ENCODE measurements around the gene NUDT14.

Gene NUDT14

GRCh38 chr14:105220699-105221597 lies 39.8 kb upstream of the NUDT14 start:
- no peaks in the 10 kb centered on the region for H3K4me1 ChIP-seq (ENCODE audit: control insufficient read depth, insufficient read depth, low read length)
- no peak overlapping the region for H3K9ac ChIP-seq (ENCODE audit: low read depth, low read length)
- peaks cover 14% of the 10 kb centered on the region for H3K36me3 ChIP-seq (ENCODE audit: control insufficient read depth, insufficient read depth, low read length)
- no peak overlapping the region for H3K4me3 ChIP-seq (ENCODE audit: low read depth, low read length)
- H3K27me3 ChIP-seq (ENCODE audit: control insufficient read depth, insufficient read depth, low read length): no peaks in the 10 kb centered on the region
- H3K9me3 ChIP-seq (ENCODE audit: control insufficient read depth, insufficient read depth, low read length): no peaks in the 10 kb centered on the region
- no peak overlapping the region for H3K27ac ChIP-seq (ENCODE audit: low read depth, low read length)

- Histone ChIP-seq H3K36me3 (ENCODE audit: control insufficient read depth, insufficient read depth, low read length) (peaks cover 14% of the 10 kb centered on the region), H3K4me3 (ENCODE audit: low read depth, low read length) (no peak overlapping the region), H3K4me1 (ENCODE audit: control insufficient read depth, insufficient read depth, low read length) (no peaks in the 10 kb centered on the region), H3K27me3 (ENCODE audit: control insufficient read depth, insufficient read depth, low read length) (no peaks in the 10 kb centered on the region), H3K9me3 (ENCODE audit: control insufficient read depth, insufficient read depth, low read length) (no peaks in the 10 kb centered on the region), H3K27ac (ENCODE audit: low read depth, low read length) (no peak overlapping the region), H3K9ac (ENCODE audit: low read depth, low read length) (no peak overlapping the region)
These were observed 38.6 kb upstream of the NUDT14 start for GRCh38 chr14:105219753-105220152.

- H3K27me3 ChIP-seq (ENCODE audit: control insufficient read depth, insufficient read depth, low read length): no peaks in the 10 kb centered on the region
- peaks cover 14% of the 10 kb centered on the region for H3K36me3 ChIP-seq (ENCODE audit: control insufficient read depth, insufficient read depth, low read length)
- no peak overlapping the region for H3K9ac ChIP-seq (ENCODE audit: low read depth, low read length)
- no peaks in the 10 kb centered on the region for H3K4me1 ChIP-seq (ENCODE audit: control insufficient read depth, insufficient read depth, low read length)
- H3K27ac ChIP-seq (ENCODE audit: low read depth, low read length): no peak overlapping the region
- no peaks in the 10 kb centered on the region for H3K9me3 ChIP-seq (ENCODE audit: control insufficient read depth, insufficient read depth, low read length)
- H3K4me3 ChIP-seq (ENCODE audit: low read depth, low read length): no peak overlapping the region
These were observed 38.0 kb upstream of the NUDT14 start for GRCh38 chr14:105219043-105219612.

DNA sequence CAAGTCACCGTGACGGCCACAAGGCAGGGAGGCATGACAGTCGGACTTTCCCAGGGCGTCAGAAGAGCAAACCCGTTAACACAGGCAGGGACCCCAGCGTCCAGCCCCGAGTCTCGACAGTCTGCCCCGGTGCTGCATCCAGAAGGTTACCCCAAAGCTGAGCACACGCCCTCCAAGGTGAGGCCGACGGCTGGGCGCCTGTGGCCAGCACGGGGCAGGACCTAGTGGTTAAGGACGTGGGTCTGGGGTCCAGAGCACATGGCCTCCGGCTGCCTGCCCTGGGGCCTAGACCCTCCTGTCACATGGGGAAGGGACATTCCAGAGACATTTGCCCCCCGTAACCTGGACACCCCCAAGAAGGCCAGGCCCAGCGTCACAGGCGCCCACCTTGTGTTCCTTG lies 37.5 kb upstream of the NUDT14 start:
- Histone ChIP-seq H3K27ac (ENCODE audit: low read depth, low read length) (no peak overlapping the region), H3K36me3 (ENCODE audit: control insufficient read depth, insufficient read depth, low read length) (peaks cover 14% of the 10 kb centered on the region), H3K9me3 (ENCODE audit: control insufficient read depth, insufficient read depth, low read length) (no peaks in the 10 kb centered on the region), H3K4me1 (ENCODE audit: control insufficient read depth, insufficient read depth, low read length) (no peaks in the 10 kb centered on the region), H3K9ac (ENCODE audit: low read depth, low read length) (no peak overlapping the region), H3K4me3 (ENCODE audit: low read depth, low read length) (no peak overlapping the region), H3K27me3 (ENCODE audit: control insufficient read depth, insufficient read depth, low read length) (no peaks in the 10 kb centered on the region)

DNA sequence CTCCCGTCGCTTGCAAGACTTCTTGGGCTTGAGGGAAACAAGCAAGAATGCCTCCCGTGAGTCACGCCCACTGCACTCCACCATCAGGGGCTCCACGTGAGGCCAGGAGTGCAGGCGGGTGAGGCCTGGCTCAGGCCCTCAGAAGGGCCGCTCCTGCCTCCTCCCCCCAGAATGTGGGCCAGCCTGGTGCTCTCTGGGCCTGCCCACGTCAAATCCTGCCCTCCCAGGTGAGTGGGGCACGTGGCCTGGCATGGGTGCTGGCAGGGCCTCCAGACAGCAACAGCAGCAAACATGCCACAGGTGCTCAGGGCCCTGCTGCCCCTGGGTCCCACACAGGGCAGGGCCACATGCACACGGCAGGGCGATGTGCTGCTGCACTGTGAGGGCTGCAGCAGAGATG lies 36.7 kb upstream of the NUDT14 start:
- Histone ChIP-seq H3K9ac (ENCODE audit: low read depth, low read length) (no peak overlapping the region), H3K9me3 (ENCODE audit: control insufficient read depth, insufficient read depth, low read length) (no peaks in the 10 kb centered on the region), H3K4me1 (ENCODE audit: control insufficient read depth, insufficient read depth, low read length) (no peaks in the 10 kb centered on the region), H3K36me3 (ENCODE audit: control insufficient read depth, insufficient read depth, low read length) (peaks cover 14% of the 10 kb centered on the region), H3K27ac (ENCODE audit: low read depth, low read length) (no peak overlapping the region), H3K27me3 (ENCODE audit: control insufficient read depth, insufficient read depth, low read length) (no peaks in the 10 kb centered on the region), H3K4me3 (ENCODE audit: low read depth, low read length) (no peak overlapping the region)

DNA sequence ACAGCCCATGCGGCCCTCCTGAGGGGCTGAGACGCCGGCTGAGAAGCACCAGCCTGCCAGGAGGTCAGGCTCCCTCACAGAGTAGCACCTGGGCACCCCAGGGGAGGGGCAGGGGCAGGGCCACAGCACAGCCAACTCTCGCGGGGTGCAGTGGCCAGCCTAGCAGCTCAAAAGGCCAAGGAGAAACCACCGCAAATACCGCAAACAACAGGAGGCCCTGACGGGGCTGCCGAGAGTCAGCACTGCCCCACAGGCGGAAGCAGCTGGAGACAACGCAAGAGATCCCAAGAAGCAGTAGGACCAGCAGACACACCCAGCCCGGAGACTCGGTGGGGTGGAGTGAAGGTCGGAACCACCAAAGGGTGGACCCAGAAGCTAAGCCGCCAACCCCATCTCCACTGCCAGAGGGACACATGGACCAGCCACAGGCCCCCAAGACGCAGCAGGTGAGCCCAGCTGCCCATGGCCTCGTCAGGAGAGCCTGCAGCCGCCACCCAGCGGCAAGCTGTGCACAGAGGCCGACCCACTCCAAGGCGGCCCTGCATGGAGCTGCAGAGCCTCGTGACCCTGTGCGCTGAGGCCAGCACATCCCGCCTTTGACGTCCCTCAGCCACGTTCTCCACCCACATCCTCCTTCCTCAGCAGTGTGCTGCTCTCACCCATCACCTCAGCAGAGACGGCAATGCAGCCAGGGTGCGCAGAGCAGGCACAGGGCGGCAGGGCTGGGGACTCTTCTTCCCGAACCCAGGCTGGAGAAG lies 35.6 kb upstream of the NUDT14 start:
- Histone ChIP-seq H3K9me3 (ENCODE audit: control insufficient read depth, insufficient read depth, low read length) (no peaks in the 10 kb centered on the region), H3K27ac (ENCODE audit: low read depth, low read length) (no peak overlapping the region), H3K27me3 (ENCODE audit: control insufficient read depth, insufficient read depth, low read length) (no peaks in the 10 kb centered on the region), H3K4me3 (ENCODE audit: low read depth, low read length) (no peak overlapping the region), H3K36me3 (ENCODE audit: control insufficient read depth, insufficient read depth, low read length) (peaks cover 14% of the 10 kb centered on the region), H3K4me1 (ENCODE audit: control insufficient read depth, insufficient read depth, low read length) (no peaks in the 10 kb centered on the region), H3K9ac (ENCODE audit: low read depth, low read length) (no peak overlapping the region)

GRCh38 chr14:105215602-105216001 lies 34.5 kb upstream of the NUDT14 start:
- no peak overlapping the region for H3K9ac ChIP-seq (ENCODE audit: low read depth, low read length)
- no peak overlapping the region for H3K4me3 ChIP-seq (ENCODE audit: low read depth, low read length)
- no peaks in the 10 kb centered on the region for H3K27me3 ChIP-seq (ENCODE audit: control insufficient read depth, insufficient read depth, low read length)
- peaks cover 11% of the 10 kb centered on the region for H3K36me3 ChIP-seq (ENCODE audit: control insufficient read depth, insufficient read depth, low read length)
- H3K4me1 ChIP-seq (ENCODE audit: control insufficient read depth, insufficient read depth, low read length): no peaks in the 10 kb centered on the region
- no peak overlapping the region for H3K27ac ChIP-seq (ENCODE audit: low read depth, low read length)
- H3K9me3 ChIP-seq (ENCODE audit: control insufficient read depth, insufficient read depth, low read length): no peaks in the 10 kb centered on the region

- Histone ChIP-seq H3K4me3 (ENCODE audit: low read depth, low read length) (no peak overlapping the region), H3K9ac (ENCODE audit: low read depth, low read length) (no peak overlapping the region), H3K36me3 (ENCODE audit: control insufficient read depth, insufficient read depth, low read length) (peaks cover 11% of the 10 kb centered on the region), H3K9me3 (ENCODE audit: control insufficient read depth, insufficient read depth, low read length) (no peaks in the 10 kb centered on the region), H3K27me3 (ENCODE audit: control insufficient read depth, insufficient read depth, low read length) (no peaks in the 10 kb centered on the region), H3K4me1 (ENCODE audit: control insufficient read depth, insufficient read depth, low read length) (no peaks in the 10 kb centered on the region), H3K27ac (ENCODE audit: low read depth, low read length) (no peak overlapping the region)
These were observed 33.3 kb upstream of the NUDT14 start for GRCh38 chr14:105214324-105214915.

DNA sequence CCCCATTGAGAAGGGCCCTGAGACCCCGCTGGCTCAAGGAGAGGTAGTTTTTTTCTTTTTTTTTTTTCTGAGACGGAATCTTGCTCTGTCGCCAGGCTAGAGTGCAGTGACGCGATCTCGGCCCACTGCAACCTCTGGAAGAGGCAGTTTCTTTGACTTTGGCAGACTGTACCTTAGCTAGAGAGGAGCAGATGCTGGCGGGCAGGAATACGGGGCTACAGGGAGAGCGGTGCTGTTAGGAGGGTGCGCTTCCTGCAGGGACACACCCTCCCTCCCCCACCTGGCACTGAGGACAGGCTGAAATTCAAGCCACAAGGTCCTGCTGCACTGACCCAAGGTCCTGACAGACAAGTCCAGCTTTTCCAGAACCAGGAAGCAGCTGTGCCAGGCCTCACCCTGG lies 32.2 kb upstream of the NUDT14 start:
- H3K4me3 ChIP-seq (ENCODE audit: low read depth, low read length): no peak overlapping the region
- no peak overlapping the region for H3K9ac ChIP-seq (ENCODE audit: low read depth, low read length)
- peaks cover 4% of the 10 kb centered on the region for H3K36me3 ChIP-seq (ENCODE audit: control insufficient read depth, insufficient read depth, low read length)
- no peak overlapping the region for H3K27ac ChIP-seq (ENCODE audit: low read depth, low read length)
- H3K4me1 ChIP-seq (ENCODE audit: control insufficient read depth, insufficient read depth, low read length): no peaks in the 10 kb centered on the region
- H3K9me3 ChIP-seq (ENCODE audit: control insufficient read depth, insufficient read depth, low read length): no peaks in the 10 kb centered on the region
- H3K27me3 ChIP-seq (ENCODE audit: control insufficient read depth, insufficient read depth, low read length): no peaks in the 10 kb centered on the region

DNA sequence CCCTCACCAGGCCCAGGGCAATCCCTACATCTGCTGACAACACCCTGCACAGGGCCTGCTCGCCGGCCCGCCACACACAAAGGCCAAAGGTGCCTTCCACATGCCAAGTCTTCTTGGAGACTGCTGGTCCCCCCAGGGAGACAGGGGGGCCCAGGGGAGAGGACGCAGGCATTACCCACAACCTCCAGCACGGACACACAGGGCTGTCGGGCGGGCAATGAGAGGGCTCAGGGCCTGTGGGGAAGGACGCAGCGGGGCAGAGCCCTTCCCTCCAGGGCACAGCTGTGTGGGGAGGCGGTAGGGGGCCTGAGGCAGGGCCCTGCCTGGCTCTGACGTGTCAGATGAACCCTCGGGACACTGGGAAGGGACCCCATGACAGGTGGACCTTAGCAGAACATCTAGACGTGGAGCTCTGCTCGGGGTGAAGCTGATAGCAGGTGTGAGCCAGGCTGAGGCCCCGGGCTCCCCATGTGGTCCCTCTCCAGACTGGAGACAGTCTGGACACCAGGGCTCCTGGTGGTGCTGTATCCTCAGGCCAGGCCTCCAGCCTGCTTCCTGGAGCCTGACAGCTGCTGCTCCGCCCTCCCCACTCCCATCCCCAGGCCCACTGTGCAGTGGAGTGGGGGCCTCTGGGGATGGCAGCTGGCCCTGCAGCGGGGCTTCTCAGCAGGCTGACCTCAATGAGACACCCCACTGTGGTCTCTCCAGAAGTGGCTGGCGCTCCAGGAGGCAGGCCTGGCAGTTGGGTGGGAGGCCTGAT lies 31.6 kb upstream of the NUDT14 start:
- H3K27ac ChIP-seq (ENCODE audit: low read depth, low read length): no peak overlapping the region
- H3K36me3 ChIP-seq (ENCODE audit: control insufficient read depth, insufficient read depth, low read length): no peaks in the 10 kb centered on the region

More for the DNA sequence above, 31.6 kb upstream of the NUDT14 start:
- Histone ChIP-seq H3K9me3 (ENCODE audit: control insufficient read depth, insufficient read depth, low read length) (no peaks in the 10 kb centered on the region), H3K9ac (ENCODE audit: low read depth, low read length) (no peak overlapping the region), H3K27me3 (ENCODE audit: control insufficient read depth, insufficient read depth, low read length) (no peaks in the 10 kb centered on the region), H3K4me3 (ENCODE audit: low read depth, low read length) (no peak overlapping the region), H3K4me1 (ENCODE audit: control insufficient read depth, insufficient read depth, low read length) (no peaks in the 10 kb centered on the region)

Data from HUES48 (cell line).